OCI-LY3 (cell line): ENCODE measurements around the gene SRSF6.
A peak's percentile ranks its signal among the peaks of the same experiment; 100 is the strongest.

Experiments used
- EZH2phosphoT487 ChIP-seq: fragments of 200-600 bp; shearing (Covaris generic); IDR thresholded peaks from 2 replicates; pipeline ENCODE4 v1.6.1; 2018; ENCODE audit warnings: antibody characterized with exemption, mixed run types, low read depth
- TF ChIP-seq, protein P1 (sequence below): fragments of 200-600, 300-600 bp; sonication (generic); IDR thresholded peaks from 2 replicates; pipeline ENCODE4 v1.5.1; 2014; ENCODE audit warnings: antibody characterized with exemption, low read length, low read depth

- TF ChIP-seq, protein P1, sequence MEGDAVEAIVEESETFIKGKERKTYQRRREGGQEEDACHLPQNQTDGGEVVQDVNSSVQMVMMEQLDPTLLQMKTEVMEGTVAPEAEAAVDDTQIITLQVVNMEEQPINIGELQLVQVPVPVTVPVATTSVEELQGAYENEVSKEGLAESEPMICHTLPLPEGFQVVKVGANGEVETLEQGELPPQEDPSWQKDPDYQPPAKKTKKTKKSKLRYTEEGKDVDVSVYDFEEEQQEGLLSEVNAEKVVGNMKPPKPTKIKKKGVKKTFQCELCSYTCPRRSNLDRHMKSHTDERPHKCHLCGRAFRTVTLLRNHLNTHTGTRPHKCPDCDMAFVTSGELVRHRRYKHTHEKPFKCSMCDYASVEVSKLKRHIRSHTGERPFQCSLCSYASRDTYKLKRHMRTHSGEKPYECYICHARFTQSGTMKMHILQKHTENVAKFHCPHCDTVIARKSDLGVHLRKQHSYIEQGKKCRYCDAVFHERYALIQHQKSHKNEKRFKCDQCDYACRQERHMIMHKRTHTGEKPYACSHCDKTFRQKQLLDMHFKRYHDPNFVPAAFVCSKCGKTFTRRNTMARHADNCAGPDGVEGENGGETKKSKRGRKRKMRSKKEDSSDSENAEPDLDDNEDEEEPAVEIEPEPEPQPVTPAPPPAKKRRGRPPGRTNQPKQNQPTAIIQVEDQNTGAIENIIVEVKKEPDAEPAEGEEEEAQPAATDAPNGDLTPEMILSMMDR, result peak; percentile 96
- TF ChIP-seq EZH2phosphoT487, result no peak
Measured at GRCh38 chr20:43448748-43449535, 8.8 kb upstream of the SRSF6 start.
